Measurements from ENCODE around the gene FOXO3.

DNA sequence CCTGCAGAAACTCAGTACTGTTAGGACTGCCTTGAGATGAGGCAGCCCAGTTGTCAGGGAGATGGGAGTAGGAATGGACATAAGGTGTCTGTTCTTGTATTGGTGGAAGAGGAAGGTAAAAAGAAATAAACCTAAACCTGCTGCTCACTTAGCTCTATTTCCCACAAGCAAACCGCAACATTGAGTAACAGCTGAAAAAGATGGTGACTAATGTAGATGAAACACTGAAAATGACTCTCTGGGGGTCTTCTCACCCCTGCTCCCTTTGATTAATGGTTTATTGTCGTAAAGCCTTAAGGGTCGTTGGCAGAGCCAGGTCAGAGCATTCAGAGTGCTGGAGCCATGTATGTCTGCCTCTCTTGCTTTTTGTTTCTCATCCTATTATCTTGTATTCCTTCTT, 87.5 kb downstream of the FOXO3 start:
- TF ChIP-seq EP300 (IDR thresholded peaks at IDR 0.05) (no peak), POLR2A (IDR thresholded peaks at IDR 0.05) (no peak)
- TF ChIP-seq, protein P1, sequence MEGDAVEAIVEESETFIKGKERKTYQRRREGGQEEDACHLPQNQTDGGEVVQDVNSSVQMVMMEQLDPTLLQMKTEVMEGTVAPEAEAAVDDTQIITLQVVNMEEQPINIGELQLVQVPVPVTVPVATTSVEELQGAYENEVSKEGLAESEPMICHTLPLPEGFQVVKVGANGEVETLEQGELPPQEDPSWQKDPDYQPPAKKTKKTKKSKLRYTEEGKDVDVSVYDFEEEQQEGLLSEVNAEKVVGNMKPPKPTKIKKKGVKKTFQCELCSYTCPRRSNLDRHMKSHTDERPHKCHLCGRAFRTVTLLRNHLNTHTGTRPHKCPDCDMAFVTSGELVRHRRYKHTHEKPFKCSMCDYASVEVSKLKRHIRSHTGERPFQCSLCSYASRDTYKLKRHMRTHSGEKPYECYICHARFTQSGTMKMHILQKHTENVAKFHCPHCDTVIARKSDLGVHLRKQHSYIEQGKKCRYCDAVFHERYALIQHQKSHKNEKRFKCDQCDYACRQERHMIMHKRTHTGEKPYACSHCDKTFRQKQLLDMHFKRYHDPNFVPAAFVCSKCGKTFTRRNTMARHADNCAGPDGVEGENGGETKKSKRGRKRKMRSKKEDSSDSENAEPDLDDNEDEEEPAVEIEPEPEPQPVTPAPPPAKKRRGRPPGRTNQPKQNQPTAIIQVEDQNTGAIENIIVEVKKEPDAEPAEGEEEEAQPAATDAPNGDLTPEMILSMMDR (IDR thresholded peaks at IDR 0.05): no peak
